ENCODE measurements around the gene TRIM15.
"Not testable (repeated sequence)": the region's sequence is repeated elsewhere in the genome, so short reads cannot be mapped to it uniquely, and the experiment has no call there.

The TRIM15 gene

DNA sequence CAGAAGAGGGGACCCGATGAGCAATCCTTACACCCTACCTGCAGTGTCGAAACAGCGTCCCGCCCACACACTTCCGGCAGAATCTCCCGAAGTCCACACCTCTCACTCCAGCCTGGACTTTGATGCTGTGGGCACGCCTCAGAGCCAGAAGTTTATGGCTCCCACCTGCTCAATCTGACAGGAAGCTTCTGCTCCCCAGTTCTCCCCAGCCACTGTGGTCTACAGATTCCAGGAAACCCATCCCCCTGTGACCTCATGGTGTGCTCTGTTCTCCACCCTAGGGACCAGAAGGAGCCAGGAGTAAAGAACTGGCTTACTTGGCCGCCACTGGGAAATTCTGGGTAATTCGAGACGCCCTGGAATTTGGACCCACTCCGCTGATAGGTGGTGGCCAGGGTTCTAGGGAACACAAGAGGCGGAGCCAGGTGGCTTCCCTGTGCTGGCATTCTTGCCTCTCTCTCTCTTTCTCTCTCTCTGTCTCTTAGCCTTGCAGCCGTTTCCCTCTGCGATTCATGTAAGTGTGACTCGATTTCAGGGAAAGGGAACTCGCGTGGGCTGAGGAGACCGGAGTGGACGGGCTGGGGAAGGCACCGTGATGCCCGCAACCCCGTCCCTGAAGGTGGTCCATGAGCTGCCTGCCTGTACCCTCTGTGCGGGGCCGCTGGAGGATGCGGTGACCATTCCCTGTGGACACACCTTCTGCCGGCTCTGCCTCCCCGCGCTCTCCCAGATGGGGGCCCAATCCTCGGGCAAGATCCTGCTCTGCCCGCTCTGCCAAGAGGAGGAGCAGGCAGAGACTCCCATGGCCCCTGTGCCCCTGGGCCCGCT, at the start of gene TRIM15:
TRIM15 (plus strand) TSS at position 457 of the 828 bp plus-strand sequence; CDS start at position 596, 139 bp downstream.
- DNase-seq: peak; percentile 25

DNA sequence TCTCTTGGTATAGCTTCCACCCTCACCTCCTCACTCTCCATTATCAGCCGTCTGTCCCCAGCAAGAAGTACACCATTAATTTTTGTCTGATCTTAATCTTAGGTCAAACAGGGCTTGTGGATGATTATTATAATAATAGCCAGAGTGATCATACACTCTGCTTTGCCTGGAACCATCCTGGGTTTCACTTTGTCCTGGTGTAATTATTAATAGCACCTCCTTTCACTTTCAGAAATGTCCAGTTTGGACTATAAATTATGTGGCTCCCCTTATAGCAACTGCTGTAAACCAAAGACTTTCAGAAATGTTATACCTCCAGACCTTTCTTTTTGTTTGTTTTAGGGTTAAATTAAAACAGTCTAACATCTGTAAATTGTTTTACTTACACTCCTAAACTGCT, 49.5 kb upstream of the TRIM15 start:
- no peak for DNase-seq

DNA sequence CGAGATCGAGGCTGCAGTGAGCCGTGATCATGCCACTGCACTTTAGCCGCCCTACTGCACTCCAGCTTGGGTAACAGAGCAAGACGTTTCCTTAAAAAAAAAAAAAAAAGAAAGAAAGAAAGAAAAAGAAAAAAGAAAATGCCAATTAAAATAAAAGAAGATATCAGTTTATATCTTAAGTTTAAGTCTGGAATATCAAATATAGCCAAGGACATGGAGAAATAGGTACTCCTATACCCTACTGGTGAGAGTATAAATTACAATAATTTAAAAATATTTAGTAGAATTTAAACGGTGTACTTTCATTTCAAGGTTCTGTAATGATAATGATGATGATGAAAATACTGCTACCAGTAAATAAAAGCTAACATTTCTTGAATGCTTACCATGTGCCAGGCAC, 46.6 kb upstream of the TRIM15 start:
- DNase-seq: no peak

DNA sequence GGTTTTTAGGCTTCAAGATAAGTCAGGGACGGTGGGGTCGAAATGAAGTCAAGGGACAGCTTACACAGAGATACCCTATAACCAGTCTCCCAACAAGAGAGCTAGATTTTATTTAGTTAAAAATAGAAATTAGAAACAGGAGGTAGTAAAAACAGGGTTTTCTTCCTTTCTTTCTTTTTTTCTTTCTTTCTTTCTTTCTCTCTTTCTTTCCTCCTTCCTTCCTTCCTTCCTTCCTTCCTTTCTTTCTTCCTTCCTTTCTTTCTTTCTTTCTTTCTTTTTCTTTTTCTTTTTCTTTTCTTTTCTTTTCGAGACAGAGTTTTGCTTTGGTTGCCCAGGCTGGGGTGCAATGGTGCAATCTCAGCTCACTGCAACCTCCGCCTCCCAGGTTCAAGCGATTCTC, 44.7 kb upstream of the TRIM15 start:
- DNase-seq: not testable (repeated sequence)

DNA sequence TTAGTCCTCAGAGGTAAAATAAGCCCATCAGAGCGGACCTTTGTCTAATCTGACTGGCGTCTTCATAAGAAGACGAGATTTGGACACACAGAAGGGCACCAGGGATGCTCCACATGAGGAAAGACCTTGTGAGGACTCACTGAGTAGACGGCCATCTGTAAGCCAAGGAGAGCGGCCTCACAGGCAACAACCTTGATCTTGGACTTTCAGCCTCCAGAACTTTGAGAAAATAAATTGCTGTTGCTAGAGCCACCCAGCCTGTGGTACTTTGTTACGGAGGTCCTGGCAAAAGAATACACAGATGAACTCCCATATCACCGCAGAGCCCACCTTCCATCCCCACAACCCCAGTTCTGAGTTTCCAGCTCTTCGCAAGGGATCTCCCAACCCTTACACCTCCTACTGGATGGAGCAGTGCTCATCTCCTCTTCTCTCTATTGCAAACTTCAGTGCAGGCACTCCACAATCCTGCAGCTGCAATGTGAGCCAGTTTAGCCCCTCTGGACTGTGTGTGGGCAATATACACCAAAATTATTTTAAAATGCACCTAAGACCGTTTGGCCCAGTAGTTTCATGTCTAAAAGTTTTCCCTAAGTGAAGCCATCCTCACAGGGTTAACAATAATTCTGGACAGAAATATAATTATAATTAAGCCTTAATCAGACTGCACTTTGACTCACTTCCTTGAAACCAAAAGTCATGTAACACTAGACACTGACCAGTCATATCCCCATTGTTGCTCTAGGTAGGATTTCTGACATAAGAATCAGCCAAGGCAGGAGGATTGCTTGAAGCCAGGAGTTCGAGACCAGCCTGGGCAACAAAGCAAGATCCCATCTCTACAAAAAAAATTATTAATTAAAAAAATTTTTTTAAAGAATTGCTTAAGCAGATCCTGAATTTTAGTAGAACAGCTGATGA, 41.6 kb upstream of the TRIM15 start:
- no peak for DNase-seq

DNA sequence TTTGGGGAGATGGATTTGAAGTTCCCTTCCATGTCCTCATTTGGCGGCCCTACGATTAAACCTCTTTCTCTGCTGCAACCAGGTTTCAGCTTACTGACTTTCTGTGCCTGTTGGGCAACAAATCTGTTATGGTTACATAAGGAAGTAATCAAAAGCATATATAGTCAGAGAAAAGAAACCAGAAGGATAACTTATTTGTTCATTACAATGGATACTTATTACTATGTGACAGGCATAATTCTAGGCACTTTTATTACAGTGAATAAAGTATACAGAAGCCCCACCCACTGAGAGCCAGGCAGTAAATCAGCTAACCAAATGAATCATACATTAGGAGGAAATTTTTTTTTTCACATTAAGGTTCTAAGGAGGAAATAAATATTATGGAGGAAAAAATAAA, 40.8 kb upstream of the TRIM15 start:
- no peak for DNase-seq

DNA sequence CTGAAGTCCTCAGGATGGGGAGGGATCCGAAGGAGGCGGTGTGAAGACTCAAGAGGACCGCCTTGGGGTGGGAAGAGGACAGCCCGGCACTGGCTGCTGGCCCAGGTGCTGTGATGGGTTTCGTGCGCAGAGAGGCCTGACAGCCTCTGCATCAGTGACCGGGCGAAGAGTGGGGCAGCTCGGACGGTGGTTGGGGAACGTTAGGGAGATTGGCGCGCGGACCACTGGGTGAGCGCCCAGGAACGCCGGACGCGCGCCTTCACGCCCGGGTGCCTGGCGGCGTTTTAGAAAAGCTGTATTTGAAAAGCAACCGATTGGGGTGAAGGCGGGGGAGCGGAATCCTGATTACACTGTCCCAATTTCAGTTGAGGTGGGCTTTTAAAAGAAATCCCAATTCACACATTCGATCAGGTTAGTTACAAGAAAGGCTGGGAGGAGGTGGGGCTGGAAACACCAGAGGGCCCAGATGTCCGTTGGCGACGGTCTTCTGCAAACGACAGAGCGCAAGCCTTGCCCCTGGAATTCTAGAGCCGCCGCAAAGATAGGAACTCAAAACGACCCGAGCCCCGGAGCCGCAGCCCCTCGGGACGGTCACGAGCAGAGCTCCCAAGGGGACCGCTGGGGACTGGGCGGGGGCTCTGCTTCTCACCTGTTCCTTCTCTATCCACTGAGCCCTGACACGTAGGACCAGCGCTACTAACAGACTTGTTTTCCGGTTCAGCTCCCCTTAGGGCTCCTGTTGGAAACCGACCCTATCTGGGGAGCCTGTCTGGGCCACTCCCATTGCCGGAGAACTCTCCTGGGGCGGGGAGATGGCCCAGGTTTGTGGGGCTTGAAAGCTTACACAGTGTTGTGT, 35.9 kb upstream of the TRIM15 start:
- DNase-seq: no peak

DNA sequence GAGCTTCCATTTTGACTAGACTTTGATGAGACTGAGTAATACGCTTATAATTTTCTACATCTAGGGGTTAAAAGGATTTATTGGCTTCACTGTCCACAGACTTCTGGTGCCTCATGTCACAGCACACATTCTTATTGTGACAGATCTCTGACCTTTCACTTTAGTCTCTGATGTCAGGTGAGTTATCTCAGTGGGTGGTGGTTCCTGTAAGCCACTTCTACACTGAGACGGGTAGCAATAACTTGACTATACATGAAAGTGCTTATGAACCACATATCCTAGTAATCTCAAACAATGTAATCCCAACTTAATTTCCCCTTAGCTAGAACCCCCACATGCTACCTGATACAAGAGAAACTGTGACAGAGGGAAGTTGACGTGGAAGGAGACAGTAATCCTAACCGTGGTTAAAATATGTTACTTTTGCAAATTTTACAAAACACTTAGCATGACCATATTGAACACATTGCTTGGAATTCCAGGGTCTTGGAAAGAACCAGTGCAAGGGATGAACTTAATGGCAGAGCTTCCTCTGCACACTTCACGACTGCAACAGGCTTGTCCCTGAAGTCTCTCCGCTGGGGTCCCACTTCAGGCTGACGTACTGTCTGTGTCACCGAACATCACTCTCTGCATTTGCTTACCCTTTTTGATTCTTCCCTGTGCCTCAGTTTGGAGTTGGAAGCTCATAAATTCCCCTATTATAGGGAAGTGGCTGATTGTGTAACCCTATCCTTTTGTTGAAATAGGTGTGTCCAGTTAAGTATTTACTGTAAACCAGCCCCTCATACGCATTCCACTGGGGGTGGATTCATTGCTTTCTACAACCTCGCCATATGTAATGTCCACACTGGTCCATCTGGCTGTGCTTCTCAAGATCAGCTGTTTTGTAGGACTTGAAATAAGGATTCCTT, 33.8 kb upstream of the TRIM15 start:
- DNase-seq: no peak

DNA sequence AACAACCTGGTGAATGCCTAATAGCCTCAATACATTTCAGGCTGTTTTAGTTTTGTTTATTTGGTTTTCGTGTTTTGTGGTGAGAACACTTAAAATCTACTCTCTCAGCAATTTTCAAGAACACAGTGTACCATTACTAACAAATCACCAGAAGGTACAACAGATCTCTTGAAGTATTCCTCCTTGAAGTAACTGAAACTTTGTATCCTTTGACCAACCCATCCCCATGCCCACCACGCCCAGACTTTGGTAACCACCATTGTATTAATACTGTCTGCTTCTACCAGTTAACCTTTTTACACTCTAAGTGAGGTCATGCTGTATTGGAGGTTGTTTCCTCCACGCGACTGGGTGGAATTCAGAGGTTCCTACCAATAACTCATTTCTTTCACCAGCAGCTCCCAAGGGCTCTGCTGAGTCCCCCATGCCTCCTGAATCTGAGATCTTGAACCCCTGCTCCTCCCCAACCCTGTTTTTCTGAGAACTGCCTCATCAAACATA, 33.1 kb upstream of the TRIM15 start:
- no peak for DNase-seq

DNA sequence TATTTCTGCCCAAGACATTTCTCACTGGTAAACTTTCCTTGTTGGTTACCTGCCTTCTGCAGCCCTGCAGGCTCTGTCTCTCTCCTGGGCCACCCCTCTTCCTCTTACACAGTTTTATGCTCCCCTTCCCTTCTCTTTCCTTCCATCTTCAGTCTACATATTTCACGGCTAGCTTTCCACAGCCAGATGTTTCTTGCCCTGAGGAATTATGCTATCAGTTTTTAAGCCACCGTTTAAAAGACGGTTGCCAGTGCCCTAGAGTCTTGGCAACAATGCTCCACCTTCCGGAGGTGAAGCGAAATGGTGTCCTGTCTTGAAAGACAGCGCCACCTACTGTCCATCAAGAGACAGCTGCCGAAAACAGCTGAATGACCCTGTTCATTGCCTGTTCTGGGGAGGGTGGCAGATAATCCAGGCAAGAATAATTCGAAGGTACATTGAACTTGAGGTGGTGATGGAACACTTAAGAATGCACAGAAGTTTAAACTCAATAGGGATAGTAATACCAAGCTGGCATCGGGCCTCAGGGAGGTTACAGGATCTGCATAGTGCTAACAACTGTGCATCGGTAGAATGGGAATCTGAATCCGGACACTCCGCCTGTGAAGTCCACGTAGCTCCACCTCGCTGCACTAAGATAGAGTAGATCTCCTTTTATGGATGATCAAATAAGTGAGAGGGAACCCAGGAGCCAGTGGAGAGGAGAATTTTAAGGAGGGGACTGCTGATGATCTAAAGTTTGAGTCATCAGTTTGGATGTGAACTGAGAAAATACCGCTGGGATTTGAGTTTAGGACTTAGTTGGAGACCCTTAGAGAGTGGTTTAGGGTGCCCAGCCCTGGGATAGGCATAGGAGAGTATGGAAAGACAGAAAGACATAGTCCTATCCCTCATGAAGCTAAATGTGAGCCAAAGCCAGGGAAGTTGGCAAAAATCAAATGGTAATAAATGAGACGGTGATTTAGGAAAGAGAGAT, 32.2 kb upstream of the TRIM15 start:
- peak; percentile 50 for DNase-seq

DNA sequence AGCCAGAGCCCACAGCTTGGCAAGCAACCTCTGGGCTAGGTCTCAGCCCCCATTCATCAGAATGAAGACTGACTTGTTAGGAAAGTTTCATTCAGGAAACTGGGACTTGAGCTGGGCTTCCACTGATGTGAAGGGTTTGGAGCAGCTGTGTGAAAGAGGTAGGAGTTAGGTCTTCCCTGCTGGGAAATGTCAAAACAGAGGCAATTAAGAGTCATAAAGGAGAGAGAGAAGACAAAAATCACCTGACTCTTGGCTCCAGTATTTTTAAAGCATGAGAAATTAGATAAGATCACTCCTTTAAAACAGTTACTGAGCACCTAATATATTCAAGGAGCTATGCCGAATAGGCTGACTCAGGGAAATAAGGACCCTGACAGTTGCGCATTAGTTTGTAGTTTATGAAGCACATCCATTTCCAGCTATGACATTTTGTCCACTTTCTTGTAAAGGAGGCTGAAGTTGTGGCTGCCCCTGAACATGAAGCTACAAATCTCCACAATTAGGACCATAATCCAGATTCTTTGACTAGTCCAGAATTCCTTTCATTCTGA, 31.3 kb upstream of the TRIM15 start:
- no peak for DNase-seq

DNA sequence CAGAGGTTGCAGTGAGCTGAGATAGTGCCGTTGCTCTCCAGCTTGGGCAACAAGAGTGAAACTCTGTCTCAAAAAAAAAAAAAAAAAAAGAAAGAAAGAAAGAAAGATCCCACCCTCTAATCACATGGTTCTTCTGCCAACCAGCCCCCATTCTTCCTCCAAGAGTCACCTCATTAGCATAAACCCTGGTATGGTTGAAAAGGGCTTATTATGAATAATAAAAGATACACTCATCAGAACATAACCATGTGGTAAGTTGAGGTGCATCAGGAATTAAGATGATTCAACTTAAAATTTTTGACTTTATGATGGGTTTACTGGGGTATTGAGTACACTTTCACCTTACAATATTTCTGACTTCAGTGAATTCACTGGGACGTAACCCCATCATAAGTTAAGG, 28.2 kb upstream of the TRIM15 start:
- no peak for DNase-seq

DNA sequence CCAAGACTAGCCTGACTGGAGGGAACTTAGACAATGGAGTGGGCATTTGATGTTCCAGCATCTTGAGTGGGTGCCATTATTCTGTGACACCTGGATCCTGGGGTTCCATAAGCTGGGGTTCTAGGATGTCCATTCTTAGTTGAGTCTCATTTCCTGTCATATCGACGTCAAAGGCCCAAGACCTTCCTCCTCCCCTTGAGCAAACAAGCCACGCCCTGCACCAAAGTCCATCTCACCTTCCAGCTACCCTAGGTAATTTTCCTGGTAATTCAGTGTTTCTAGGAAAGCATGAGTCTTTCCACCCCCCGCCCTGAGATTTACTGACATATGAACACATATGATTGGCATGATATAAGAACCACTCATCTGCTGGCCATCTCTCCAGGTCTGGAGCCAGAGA, 27.6 kb upstream of the TRIM15 start, which contains the start of gene TRIM40:
TRIM40 (plus strand) TSS at position 384 of the 400 bp plus-strand sequence. CDS start 897 bp downstream, outside the sequence.
- DNase-seq: no peak

DNA sequence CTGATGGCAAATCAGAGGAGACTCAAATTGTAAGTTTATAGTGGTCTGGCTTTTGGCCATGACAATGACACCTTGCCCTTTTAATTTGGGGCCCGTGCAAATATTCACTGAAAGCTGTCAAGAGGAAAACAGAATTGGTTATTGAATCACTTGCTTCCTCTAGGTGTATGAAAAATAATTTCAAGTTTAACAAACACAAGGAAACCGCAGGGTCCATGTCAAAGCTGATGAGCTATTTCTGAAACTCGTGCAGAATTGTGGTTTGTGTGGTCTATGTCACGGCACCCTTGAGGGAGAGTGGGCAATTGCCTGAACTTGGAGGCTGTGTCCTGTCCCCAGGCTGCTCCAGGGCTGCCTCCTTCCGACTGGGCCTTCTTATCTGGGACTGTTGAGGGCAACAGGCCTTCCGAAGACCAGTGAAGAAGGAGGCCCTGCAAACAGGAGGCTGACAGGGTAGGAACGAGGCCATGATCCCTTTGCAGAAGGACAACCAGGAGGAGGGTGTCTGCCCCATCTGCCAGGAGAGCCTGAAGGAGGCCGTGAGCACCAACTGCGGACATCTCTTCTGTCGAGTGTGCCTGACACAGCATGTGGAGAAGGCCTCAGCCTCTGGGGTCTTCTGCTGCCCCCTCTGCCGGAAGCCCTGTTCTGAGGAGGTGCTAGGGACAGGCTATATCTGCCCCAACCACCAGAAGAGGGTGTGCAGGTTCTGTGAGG, 26.6 kb upstream of the TRIM15 start:
- no peak for DNase-seq

DNA sequence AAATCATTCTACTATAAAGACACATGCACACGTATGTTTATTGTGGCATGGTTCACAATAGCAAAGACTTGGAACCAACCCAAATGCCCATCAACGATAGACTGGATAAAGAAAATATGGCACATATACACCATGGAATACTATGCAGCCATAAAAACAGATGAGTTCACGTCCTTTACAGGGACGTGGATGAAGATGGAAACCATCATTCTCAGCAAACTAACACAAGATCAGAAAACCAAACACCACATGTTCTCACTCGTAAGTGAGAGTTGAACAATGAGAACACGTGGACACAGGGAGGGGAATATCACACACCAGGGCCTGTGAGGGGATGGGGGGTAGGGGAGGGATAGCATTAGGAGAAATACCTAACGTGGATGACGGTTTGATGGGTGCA, 23.1 kb upstream of the TRIM15 start:
- DNase-seq: not testable (repeated sequence)

DNA sequence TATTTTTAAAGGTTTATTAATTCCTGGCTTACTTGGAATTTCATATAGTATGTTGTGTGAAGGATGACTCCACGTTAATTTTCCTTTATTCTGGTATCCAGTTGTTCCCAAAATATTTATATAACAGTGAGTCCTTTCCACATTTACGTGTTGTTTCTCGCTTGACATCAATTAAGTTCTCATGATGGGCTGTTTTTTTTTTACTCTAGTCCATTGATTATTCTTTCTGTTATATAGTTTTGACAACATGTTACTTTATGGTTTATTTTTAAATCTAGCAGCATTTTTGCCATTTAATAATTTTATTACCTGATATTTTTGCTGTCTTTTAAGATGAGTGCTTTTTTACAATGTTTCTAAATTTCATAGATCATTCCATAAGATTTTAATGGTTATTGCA, 20.7 kb upstream of the TRIM15 start:
- DNase-seq: no peak

DNA sequence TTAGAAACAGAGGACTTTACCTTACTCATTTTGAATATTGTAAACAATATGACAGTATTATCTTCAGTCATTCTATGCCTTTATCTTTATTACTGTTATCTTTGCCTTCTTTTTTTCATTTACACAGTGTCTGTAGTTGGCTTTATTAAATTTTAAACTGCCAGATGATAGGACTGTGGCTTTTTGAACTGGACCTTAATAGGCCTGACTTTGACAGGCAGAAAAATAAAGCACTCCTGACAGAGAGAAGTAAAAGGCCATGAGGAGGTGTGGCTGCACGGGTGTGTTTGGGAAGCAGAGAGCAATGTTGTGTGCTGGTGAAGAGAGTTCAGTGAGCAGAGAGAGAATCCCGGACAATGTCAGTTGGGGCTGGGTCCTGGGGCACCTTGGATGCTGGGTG, 19.6 kb upstream of the TRIM15 start:
- DNase-seq: no peak

DNA sequence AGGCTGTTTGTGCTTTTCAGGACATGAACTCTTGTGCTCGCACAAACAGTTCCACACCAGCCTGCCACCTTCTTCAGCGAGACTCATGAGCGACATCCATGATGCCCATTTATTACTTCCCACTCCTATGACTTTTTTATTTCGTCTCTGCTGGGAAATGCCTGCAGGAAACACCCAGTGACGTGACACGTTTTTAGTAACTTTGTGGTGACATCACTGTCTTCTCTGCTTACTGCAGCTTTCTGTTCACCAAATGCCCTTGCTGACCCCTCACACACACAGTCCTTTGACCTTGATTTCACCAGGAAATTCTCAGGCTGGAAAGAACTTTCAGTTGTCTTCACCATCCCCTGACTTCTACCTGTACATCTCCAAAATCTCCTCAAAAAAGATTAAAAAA, 18.5 kb upstream of the TRIM15 start:
- no peak for DNase-seq

DNA sequence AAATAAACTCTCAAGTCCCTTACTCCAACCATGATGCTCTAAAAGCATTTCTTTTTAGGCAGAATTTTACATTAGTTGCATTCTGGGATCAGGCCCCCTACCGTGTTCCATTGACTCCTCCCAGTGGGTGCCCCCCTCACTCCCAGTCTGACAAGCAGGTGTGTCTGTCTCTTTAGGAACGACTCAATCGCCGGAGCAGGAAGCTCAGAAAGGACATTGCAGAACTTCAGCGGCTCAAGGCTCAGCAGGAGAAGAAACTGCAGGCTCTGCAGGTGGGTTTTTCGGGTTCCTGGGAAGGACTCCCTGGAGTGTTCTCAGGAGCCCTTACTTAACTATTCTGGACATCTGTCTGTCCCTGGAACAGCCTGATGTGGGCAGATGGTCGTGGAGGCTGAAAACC, 17.5 kb upstream of the TRIM15 start:
- no peak for DNase-seq
